NCI-H2081 treated with DMSO at 0.1 percent for 48 hours (cell line): ENCODE measurements around the gene CCNK.

Experiments
- DNase-seq: peaks from one replicate; lab custom pipeline; 2025; lab: John Stamatoyannopoulos, UW

CCNK gene

DNA sequence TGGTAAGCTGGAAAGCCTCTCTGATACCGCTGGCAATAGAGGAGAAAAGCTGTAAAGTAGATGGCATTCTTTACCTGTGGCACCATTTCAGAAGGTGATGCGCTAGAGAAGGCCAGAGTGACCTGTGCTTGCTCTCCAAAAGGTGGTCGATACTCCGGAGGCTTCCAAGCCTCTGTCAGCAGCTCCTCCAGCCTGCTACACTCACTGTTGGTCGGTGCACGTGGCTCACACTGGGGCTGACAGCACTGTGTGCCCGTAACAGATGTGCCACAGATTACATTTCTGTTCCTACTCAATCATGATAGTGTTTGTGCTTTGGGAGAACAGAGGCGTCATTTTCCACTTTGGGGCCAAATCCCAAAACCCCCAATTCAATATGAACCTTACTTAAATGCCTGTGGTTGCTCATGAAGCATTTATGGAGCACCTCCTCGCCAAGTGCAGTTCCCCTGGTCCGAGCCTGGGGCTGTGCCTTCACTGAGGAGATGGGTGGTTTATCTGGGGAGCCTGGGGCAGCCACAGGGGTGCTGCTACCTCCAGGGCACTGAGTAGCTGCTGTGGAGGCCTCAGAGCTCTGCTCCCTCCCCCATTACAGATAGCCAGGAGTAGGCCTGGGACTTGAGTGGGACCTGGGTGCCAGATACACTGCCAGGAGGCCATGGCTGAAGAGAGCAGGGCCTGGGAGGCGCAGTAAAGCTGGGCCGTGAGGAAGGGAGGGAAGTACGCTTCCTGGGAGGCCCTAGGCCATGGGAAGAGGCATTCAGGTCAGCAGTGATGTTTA, 26.8 kb downstream of the CCNK start:
- DNase-seq, result no peak

DNA sequence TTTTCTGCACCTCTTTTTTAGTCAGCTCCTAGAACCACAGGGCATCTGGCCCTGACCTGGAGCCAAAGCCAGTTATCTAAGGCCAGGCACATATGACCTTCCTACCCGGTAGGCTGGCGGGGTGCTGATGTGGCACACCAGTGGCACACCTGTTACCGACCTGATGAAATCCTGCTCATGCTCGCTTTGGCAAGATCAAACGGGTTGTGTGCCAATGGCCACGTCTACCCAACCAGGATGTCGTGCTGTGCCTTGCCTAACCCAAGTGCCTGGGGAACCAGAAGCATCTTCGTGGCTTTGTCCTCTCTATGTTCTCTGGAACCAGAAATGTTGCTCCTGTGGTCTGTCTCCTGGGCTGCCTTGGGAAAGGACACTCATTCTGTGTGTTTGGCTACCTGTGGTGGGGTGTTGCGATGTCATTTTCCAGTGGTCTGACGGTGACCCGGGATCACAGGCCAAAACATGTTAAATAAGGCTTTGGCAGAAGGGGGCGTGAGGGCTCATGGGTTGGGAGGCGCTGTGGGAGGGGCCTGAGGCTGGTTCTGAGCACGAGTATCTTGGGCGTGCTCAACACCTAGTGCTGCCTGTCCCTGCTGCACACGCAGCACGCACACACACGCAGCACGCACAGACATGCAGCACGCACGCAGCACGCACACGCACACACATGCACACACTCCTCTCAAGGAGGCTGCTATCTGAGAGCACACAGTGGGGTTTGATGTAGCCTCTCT, 27.9 kb downstream of the CCNK start:
- no peak for DNase-seq

DNA sequence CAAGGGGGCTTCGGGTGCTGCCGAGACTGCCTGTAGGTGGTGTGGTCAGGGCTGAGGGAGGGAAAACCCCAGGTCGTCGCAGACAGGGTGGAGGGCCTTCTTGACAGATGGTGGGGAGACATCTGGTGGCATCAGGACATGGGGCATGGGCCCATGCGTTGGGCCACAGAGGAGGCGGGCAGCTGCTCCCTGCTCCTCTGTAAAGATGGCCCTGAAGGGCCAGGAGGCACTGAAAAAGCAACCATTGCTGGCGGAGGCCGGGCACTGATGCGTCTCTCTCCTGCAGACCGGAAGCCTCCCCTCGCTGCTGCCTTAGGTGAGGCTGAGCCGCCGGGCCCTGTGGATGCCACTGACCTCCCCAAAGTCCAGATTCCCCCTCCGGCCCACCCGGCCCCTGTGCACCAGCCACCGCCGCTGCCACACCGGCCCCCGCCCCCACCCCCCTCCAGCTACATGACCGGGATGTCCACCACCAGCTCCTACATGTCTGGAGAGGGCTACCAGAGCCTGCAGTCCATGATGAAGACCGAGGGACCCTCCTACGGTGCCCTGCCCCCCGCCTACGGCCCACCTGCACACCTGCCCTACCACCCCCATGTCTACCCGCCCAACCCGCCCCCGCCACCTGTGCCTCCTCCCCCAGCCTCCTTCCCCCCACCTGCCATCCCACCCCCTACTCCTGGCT, 28.8 kb downstream of the CCNK start:
- DNase-seq, result no peak

DNA sequence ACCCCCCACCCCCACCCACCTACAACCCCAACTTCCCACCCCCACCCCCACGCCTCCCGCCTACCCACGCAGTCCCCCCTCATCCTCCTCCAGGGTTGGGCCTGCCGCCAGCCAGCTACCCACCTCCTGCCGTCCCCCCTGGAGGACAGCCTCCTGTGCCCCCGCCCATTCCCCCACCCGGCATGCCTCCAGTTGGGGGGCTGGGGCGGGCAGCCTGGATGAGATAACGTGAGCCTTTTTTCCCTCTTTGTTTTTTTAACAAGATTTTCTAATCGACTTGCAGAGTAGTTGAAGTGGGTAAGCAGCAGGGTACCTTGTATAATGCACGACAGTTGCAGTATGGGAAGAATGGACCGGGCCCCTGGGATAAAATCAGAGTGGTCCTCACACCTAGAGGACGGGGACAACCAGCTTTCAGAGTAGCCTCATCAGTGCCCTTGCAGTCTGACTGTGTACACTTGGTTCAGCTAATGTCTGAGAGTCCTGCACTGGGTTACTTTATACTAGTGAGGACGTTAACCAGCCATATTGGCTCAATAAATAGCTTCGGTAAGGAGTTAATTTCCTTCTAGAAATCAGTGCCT, 29.4 kb downstream of the CCNK start:
- no peak for DNase-seq

DNA sequence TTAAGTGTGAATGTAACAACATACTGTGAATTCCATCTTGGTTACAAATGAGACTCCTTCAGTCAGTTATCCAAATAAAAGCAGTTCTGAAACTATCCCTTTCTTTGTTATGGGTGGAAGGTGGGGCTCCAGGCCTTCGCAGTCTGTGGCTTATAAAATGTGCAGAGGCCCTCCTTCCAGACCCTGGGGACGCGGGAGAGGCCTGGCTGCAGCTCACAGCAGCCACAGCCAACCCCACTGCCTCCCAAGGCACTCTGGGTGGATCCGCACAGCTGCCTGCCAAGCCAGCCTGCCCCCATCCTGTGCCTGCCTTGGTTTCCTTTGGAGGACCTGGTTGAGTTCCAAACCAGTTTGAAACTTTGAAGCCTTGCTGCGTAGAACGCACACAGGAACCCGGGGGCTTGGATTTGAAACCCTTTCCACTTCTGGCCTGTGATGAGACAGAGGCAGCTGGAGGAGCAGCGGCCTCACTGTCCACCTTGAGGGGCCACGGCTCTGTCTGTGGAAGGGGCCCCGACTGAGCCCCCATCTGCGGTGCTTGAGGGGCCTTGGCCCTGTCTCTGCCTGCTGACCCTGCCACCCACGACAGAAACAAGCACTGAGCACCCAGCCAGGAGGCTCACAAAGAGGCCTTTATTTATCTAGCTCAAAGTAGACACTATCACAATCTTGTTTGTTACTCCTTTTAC, 30.4 kb downstream of the CCNK start:
- DNase-seq, result no peak

DNA sequence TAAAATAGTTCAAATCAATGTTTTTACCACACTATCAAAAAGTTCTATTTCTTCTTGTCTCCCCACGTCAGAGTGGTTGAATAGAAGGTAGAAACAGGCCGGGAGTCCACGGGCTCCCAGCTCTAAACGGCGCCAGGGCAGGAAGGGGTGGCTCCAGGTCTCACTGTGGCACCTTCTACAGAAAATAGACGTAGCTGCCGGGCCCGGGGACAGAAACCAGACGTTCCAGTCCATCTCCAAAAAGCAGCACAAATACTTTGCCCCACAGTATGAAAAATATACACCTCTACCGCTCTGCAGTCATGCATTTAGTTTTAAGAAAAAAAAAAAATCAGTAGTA, 30.9 kb downstream of the CCNK start:
- no peak for DNase-seq

DNA sequence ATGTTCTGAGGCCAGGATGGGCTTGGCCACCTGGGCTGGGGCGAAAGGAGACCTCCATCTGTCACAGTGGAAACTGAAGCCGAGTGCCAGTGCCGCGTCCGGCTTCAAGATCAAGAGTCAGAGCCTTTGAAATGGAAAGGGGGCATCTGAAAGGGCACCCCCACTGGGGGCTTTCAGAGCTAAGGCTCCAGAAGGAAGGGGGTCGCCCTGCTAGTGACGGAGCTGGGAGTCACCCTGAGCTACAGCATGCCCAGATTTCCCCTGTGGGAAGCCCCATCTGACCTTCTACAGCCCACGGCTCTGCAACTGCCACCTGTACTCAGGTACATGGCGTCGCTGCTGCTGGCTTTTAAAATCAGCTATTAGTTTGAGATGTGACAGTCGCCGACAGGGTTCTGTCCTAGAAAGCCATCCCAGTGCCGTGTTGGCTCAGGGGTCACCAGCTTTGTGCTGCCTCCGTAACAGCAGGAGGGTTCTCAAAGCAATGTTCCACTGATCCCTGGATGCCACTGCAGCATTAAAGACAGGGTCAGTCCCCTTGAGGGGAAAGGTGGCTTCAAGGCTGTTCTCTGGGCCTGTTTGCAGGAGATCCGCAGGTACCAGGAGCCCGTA, 31.5 kb downstream of the CCNK start:
- no peak for DNase-seq

DNA sequence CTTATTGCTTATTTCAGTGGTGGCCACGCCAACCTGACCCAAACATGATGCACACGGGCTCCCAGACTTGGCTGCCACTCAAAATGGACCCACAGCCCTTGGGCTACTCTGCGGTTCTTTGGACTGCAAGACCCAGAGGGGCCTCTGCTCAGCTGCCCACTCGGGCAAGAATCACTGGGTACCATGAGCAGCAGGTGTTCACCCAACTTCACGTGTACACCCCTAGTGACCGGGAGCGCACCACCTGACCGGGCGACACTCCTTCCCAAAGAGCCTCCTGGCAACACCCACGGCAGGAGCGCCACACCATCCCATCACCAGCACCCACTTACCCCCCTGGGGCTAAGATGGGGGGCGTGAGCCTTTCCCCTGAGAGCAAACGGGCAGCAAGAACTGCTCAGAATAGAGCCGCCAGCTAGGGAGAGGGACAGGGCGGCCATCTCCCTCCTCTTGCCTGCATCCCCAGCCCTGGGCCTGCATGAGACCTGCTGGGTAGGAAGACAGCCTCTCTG, 32.0 kb downstream of the CCNK start:
- no peak for DNase-seq

DNA sequence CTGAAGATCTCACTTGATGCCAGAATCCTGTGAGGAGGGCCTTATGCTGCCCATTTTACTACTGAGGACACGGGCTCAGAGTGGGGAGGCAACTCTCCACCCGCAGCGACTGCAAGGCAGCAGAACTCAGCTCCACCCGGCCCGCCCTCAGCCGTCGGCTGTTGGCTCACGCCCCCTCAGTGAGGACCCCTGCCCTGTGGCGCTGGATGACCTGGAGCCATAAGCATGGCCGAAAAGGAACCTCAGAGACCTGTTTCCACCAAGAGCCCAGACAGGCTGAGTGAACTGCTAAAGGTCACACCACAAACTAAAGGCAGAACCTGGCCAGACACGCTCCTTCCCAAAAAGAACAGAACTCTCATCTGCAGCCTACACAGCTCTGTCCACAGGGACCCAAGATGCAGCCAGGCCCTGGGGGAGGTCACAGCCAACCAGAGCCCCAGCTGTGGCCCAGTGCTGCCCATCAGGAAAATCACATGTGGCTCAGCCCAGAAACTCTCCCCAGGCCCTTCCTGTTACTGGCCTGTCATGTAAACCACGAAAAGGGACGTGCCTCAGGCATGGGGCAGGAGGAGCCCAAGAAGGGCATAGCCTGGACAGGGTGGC, 32.8 kb downstream of the CCNK start:
- DNase-seq, result no peak

DNA sequence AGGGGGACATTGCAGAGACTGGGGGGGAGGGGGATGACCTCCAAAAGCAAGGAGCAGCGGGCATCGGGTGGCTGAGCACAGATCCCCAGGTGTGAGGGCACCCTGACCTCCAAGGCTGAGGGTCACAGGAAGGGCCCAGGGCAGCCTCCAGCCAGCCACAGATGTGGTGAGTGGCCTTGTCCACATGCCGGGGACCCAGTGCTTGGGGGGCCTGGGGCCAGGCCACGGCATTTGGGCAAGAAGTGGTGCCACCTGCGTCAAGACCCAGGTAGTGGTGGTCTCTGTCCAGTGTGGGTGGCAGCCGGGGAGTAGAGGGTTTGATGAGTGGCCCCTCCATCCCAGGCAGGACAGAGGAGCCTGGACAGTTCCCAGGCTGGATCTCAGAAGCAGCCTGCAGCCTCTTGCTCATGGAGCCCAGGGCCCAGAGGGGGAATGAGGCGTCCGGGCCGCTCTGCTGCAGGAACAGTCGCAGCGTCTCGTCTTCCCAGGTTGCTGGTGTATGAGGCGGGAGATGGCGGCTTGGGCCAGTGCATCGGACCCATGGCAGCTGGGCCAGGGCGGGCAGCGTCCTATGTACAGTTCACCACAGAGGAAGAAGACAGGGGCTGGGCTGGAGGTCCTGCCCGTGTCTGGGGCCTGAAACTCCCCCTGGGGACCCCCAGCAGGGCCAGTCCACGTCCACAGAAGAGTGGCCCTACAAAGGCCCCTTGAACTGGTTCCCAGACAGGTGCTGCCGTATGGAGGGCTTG, 33.5 kb downstream of the CCNK start:
- no peak for DNase-seq

DNA sequence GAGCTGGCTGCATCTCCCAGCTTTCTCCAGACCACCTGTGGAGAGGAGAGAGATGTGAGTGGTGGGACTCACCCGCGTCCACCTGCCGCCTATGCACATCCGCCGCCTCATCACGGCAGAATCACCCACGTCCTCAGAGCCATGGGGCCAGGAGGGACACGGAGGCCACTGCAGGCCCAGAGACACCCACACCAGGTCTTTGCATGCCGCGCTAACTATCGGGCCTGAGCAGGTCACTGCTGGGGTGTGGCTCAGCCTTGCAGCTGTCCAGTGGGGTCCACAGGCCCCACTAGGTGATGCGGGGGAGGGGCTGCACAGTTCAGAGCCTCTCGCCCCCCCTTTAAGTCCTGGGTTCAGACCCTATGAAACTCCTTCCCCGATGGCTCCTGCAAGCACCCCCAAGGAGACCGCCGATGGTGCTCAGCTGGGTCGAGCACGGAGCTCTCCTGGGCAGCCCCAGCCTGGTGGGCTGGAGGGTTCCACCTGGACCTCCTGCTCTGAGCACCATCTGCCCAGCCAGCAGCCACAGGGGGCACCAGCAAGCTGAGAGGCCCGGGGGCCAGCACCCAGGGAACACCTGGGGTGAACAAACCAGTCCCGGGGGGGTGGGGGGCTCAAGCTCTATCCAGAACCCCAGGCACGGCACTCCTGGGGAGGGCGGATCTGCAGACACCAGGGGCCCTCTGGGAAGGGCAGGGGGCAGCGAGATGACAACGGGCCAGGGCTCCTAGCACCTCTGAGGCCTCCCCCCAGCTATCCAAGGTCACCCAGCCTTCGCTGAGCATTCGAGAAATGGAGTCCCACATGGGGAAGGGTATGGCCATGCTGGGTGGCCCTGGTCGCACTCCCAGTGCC, 34.3 kb downstream of the CCNK start:
- no peak for DNase-seq

DNA sequence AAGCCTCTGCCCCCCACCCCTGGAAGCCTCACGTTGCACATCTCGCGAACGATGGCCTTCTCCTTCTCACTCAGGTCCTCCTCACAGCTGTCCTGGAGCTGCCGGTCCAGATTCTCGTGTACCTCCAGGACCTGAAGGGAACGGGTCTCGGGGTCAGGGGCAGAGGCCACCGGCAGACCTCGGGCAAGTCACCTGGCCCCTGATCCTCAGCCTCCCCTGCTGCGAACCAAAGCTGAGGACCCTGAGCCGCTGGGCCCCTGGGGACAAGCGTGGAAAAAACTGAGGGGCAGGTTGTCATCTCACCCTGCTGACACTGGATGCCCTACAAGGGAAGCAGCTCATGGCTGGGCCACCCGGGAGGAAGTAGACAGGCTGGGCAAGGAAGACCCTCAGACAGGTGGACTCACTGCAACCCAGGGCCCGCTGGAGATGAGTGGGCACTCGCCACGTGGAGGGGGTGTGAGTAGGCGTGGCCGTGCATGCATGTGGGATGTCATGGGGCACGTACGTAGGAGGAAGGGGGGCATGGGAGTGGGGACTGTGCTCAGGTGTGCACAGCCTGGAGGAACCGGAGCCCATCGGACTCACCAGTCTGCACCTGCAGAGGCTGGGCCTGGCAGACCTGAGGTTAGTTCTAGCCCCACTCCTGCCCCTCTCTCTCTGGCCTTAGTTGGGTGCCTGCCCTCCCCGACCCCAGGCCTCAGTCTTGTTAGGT, 35.1 kb downstream of the CCNK start:
- DNase-seq, result no peak

DNA sequence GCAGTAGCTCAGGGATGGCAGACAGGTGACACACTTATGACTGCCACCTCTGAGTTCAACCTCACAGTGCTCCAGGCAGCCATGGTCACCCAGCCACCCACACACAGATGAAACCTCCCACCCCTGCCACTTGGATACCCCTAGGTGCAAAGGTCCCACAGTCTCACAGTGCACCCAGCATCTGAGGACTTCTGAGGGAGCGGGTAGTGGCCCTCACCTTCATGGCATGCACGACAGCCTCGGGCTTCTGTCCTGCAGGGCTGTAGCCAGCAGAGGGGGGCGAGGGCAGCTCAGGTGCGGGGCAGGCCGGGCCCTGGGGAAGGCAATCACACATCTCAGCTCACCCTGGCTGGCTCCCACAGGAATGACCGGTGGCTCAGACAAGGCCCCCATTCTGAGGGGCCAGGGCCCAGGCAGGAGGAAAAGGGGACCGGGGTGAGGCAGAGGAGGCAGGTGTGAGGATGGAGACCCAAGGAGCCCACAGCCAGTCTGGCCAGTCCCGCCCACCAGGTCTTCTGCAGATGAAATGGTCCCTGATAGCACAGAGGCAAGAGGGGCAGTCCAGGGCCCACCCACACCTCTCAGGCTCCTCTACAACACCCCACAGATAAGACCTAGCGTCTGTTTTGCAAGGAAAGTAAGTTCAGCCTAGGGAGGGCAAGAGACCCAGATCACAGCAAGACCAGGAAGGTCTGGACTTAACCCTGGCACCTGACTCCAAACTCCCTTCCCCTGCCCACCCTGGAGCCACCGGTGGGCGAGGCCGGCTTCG, 35.8 kb downstream of the CCNK start:
- no peak for DNase-seq

DNA sequence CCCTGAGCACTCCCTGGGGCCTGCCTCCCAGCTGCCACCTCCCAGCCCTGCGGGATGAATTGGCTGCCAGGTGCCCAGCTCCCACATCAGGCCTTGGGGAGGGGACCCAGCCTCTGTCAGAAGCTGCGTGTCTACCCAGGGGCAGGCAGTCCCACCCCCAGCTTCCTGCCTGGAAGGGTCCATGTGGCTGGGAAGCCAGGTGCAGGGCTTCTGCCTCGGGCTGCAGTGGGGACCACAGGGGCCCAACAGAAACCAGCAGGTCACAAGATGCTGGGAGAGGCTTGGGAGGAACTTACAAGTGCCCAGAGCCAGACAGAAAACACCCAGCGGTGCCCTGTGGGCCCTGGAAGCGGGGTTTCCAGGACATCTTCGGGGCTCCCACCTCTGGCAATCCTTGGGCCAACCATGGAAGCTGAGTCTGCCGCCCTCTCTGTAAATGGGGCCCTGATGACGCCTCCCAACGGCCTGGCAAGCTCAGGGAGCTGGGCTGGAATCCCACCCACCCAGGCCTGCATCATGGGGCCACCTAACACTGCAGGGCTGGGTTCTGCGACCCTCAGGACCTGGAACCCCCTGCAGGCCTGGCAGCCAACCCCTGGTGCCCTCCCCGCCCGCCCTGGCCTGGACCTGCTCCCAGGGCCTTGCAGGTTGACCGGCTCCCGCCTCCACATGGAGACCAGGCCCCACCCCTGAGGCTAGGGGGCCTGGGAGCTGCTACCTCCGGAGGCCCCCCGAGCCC, 36.6 kb downstream of the CCNK start:
- no peak for DNase-seq

DNA sequence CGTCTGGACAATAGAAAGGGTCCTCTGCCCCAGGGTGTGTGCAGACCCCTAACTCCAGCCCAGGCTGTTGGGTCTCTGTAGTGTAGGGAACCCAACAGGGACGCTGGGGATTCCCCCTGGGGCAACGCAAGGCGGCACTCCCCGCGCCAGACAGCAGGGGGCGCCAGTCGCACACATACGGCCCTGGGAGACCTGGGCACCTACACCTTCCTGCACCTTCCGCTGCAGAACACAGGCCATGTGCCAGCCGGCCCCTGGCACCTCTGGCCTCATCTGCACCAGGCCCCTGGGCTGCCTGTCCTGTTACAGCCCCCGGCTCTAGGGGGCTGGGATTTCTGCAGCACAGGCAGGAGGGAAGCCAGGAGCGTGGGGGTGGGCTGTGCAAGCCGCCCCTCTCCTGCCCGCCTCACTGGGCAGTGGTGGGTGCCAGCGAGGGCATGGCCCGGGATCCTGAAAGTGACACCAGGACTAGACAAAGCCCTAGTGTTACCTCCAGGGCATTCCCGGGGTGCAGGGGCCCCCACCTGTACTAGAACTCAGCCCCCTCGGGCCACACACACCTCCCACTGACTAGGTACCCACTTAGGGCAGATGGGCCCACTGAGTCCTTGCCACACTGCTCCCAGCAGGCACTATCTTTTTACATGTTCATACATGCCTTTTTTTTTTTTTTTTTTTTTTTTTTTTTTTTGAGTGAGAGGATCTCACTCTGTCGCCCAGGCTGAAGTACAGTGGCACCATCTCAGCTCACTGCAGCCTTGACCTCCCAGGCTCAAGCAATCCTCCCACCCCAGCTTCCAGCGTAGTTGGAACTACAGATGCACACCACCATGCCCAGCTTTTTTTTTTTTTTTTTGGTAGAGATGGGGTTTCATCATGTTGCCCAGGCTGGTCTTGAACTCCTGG, 37.5 kb downstream of the CCNK start:
- peak; percentile 31 for DNase-seq

DNA sequence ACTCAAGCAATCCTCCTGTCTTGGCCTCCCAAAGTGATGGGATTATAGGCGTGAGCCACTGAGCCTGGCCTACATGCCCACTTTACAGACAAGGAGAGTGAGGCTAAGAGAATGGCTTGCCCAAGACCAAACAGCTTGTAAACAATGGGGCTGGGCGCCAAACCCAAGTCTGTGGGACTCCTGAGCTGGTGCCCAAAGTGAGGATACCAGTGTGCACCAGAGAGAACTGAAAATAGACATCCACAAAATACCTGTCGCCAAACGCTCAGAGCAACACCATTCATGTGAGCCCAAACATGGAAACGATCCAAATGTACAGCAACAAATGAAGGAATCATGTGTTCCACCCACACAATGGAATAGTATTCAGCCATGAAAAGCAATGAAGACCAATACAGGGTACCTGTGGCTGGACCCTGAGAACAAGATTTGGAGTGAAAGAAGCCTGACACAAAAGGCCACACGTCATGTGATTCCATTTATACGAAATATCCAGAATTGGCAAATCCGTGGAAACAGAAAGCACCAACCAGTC, 38.2 kb downstream of the CCNK start:
- no peak for DNase-seq
